ENCODE data around the gene SLC35G3.
"Not testable (repeated sequence)": the region's sequence is repeated elsewhere in the genome, so short reads cannot be mapped to it uniquely, and the experiment has no call there.

Gene SLC35G3

GRCh38 chr17:35210741-35211140 lies 16.5 kb upstream of the SLC35G3 start:
- no peak for DNase-seq (ENCODE audit: low read depth)

- not testable (repeated sequence) for DNase-seq (ENCODE audit: low read depth)
Observed at GRCh38 chr17:35202582-35202981, 8.4 kb upstream of the SLC35G3 start.

- DNase-seq (ENCODE audit: low read depth) = not testable (repeated sequence)
Observed at GRCh38 chr17:35195062-35195461, 869 bp upstream of the SLC35G3 start.

GRCh38 chr17:35192708-35193107 lies 1.5 kb downstream of the SLC35G3 start:
- DNase-seq (ENCODE audit: low read depth) = no peak

- DNase-seq (ENCODE audit: low read depth) = no peak
Observed at GRCh38 chr17:35191001-35191695, 3.0 kb downstream of the SLC35G3 start.

- DNase-seq (ENCODE audit: low read depth) = no peak
Observed at GRCh38 chr17:35189291-35189690, 4.9 kb downstream of the SLC35G3 start.

- no peak for DNase-seq (ENCODE audit: low read depth)
Observed at GRCh38 chr17:35188111-35188510, 6.1 kb downstream of the SLC35G3 start.

GRCh38 chr17:35187481-35187880 lies 6.7 kb downstream of the SLC35G3 start:
- no peak for DNase-seq (ENCODE audit: low read depth)

- no peak for DNase-seq (ENCODE audit: low read depth)
Observed at GRCh38 chr17:35185849-35186248, 8.3 kb downstream of the SLC35G3 start.

GRCh38 chr17:35184274-35184673 lies 9.9 kb downstream of the SLC35G3 start:
- no peak for DNase-seq (ENCODE audit: low read depth)

- no peak for DNase-seq (ENCODE audit: low read depth)
Observed at GRCh38 chr17:35183332-35183731, 10.9 kb downstream of the SLC35G3 start.

GRCh38 chr17:35179379-35179778 lies 14.8 kb downstream of the SLC35G3 start:
- DNase-seq (ENCODE audit: low read depth) = not testable (repeated sequence)

GRCh38 chr17:35176897-35177296 lies 17.3 kb downstream of the SLC35G3 start:
- DNase-seq (ENCODE audit: low read depth) = no peak

- DNase-seq (ENCODE audit: low read depth) = no peak
Observed at GRCh38 chr17:35175638-35176415, 18.4 kb downstream of the SLC35G3 start.

GRCh38 chr17:35174835-35175334 lies 19.3 kb downstream of the SLC35G3 start:
- DNase-seq (ENCODE audit: low read depth) = no peak

GRCh38 chr17:35172321-35172720 lies 21.9 kb downstream of the SLC35G3 start:
- DNase-seq (ENCODE audit: low read depth) = not testable (repeated sequence)

- no peak for DNase-seq (ENCODE audit: low read depth)
Observed at GRCh38 chr17:35171834-35172233, 22.4 kb downstream of the SLC35G3 start.

GRCh38 chr17:35170968-35171771 lies 23.0 kb downstream of the SLC35G3 start:
- DNase-seq (ENCODE audit: low read depth) = no peak

- DNase-seq (ENCODE audit: low read depth) = no peak
Observed at GRCh38 chr17:35169835-35170363, 24.3 kb downstream of the SLC35G3 start.

GRCh38 chr17:35167666-35168065 lies 26.5 kb downstream of the SLC35G3 start:
- DNase-seq (ENCODE audit: low read depth) = no peak

GRCh38 chr17:35167046-35167445 lies 27.1 kb downstream of the SLC35G3 start:
- DNase-seq (ENCODE audit: low read depth) = no peak

- DNase-seq (ENCODE audit: low read depth) = no peak
Observed at GRCh38 chr17:35166526-35166925, 27.7 kb downstream of the SLC35G3 start.
